ENCODE results near the gene ABCA2. TPM values are rescaled to one million over a fixed set of nuclear protein-coding genes. Genes with fewer than 3 reads are reported as not detected.
A peak's percentile ranks its signal among the peaks of the same experiment; 100 is the strongest.

Gene ABCA2
- total and polyA plus RNA-seq, 2 donors from 2014 or later, result 39.2 to 72.1 TPM

- no peak for TF ChIP-seq CTCF (IDR thresholded peaks at IDR 0.05; ENCODE audit: borderline replicate concordance, extremely low read depth, insufficient read depth)
- Histone ChIP-seq H3K36me3 (ENCODE audit: control insufficient read depth in 2 of 3, insufficient read depth in 3 of 3, low read length in 3 of 3) (no peaks in the 10 kb centered on the region), H3K4me1 (ENCODE audit: control insufficient read depth in 2 of 3, insufficient read depth in 2 of 3, low read depth in 1 of 3, low read length in 3 of 3) (peaks cover 0 to 4% (median 0%) of the 10 kb centered on the region in 3 donors), H3K9ac (ENCODE audit: low read length in 3 of 3) (no peak overlapping the region), H3K27ac (ENCODE audit: low read depth in 2 of 2, low read length in 2 of 2) (no peak overlapping the region), H3K27me3 (ENCODE audit: control insufficient read depth, insufficient read depth, low read length) (no peaks in the 10 kb centered on the region), H3K4me3 (ENCODE audit: low read length in 3 of 3) (no peak overlapping the region), H3K9me3 (ENCODE audit: control insufficient read depth in 2 of 3, insufficient read depth in 1 of 3, low read length in 3 of 3) (no peaks in the 10 kb centered on the region)
- FAIRE-seq, result no peak
- DNase-seq, result peak in 4 of 5 donors; percentile 46 to 76 (median 70)
- intact Hi-C loops (cut with DNase I), result no loop called here
These were observed 20.2 kb downstream of the ABCA2 start for GRCh38 chr9:137007816-137008270.

GRCh38 chr9:137007108-137007815 lies 20.8 kb downstream of the ABCA2 start:
- H3K27ac ChIP-seq (ENCODE audit: low read depth in 2 of 2, low read length in 2 of 2), result no peak overlapping the region
- no peaks in the 10 kb centered on the region for H3K9me3 ChIP-seq (ENCODE audit: control insufficient read depth in 2 of 3, insufficient read depth in 1 of 3, low read length in 3 of 3)
- H3K36me3 ChIP-seq (ENCODE audit: control insufficient read depth in 2 of 3, insufficient read depth in 3 of 3, low read length in 3 of 3), result no peaks in the 10 kb centered on the region
- no peak overlapping the region for H3K9ac ChIP-seq (ENCODE audit: low read length in 3 of 3)
- H3K4me1 ChIP-seq (ENCODE audit: control insufficient read depth in 2 of 3, insufficient read depth in 2 of 3, low read depth in 1 of 3, low read length in 3 of 3), result peaks cover 0 to 4% (median 0%) of the 10 kb centered on the region in 3 donors
- DNase-seq (peak in 1 of 5 donors; percentile 42), FAIRE-seq (no peak)
- no peak for TF ChIP-seq CTCF (IDR thresholded peaks at IDR 0.05; ENCODE audit: borderline replicate concordance, extremely low read depth, insufficient read depth)
- H3K4me3 ChIP-seq (ENCODE audit: low read length in 3 of 3), result no peak overlapping the region
- H3K27me3 ChIP-seq (ENCODE audit: control insufficient read depth, insufficient read depth, low read length), result no peaks in the 10 kb centered on the region
- intact Hi-C loops (cut with DNase I), result no loop called here

DNA sequence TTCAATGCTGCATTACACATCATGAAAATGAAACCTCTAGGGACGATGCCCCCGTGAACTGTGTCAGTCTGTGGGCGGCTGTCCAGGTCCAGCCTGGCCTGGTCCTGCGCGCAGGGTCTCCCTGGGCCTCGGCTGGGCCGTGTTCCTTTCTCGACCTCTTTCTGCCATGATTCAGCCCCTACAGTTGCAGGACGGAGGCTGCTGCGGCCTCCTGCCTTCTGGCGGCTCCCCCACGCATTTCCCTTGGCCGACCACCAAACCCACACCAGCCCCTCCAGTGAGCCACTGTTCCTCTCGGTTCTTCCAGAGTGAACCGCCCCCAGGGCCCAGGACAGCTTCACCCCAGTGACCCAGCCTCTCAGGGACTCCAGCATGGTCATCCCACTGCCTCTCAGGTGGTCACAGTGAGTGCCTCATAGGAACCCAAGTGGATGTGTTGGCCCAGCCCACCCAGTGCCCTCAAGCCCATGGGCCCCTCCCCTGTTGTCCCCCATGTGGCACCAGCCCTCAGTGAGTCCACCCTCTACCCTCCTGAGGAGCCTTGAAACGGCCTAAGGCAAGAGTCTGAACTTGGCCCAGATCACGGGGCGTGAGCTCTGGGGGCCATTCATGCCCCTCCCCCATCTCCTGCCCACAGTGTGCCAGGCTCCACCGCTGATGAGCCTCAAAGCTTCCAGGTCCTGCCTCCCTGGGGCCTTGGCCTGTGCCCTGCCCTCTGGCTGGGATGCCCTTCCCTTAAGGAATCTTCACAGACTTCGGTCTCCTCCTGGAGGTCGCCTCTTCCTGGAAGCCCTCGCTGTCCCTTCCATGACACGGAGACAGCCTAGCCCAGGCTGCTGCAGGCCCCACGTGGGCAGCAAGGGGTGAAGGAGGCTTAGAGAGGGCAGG lies 21.7 kb downstream of the ABCA2 start:
- Histone ChIP-seq H3K27me3 (ENCODE audit: control insufficient read depth, insufficient read depth, low read length) (no peaks in the 10 kb centered on the region), H3K9ac (ENCODE audit: low read length in 3 of 3) (no peak overlapping the region), H3K4me3 (ENCODE audit: low read length in 3 of 3) (no peak overlapping the region), H3K9me3 (ENCODE audit: control insufficient read depth in 2 of 3, insufficient read depth in 1 of 3, low read length in 3 of 3) (no peaks in the 10 kb centered on the region), H3K27ac (ENCODE audit: low read depth in 2 of 2, low read length in 2 of 2) (no peak overlapping the region), H3K4me1 (ENCODE audit: control insufficient read depth in 2 of 3, insufficient read depth in 2 of 3, low read depth in 1 of 3, low read length in 3 of 3) (peaks cover 0 to 4% (median 0%) of the 10 kb centered on the region in 3 donors), H3K36me3 (ENCODE audit: control insufficient read depth in 2 of 3, insufficient read depth in 3 of 3, low read length in 3 of 3) (no peaks in the 10 kb centered on the region)
- no peak for TF ChIP-seq CTCF (IDR thresholded peaks at IDR 0.05; ENCODE audit: borderline replicate concordance, extremely low read depth, insufficient read depth)
- intact Hi-C loops (cut with DNase I), result no loop called here
- FAIRE-seq, result no peak
- DNase-seq, result no peak

All from kidney (tissue), 14 donors.